Central memory CD8-positive, alpha-beta T cell (primary cell): ENCODE data around the gene TMED7.

ENCODE experiments used
- ATAC-seq: fragments of 150-1000 bp; cut with Tn5 transposase; replicated peaks from 2 replicates; pipeline ENCODE4 v1.10.0; 2022; ENCODE audit warnings: mild to moderate bottlenecking, moderate FRiP score, moderate number of reproducible peaks; ENCODE audit not compliant: poor library complexity, severe bottlenecking; ENCODE audit errors: extremely low read depth
- DNase-seq, 2 donors: peaks; one replicate each; pipeline ENCODE4 v3.0.0; 2021; ENCODE audit warnings: low spot score in 2 of 2
- H3K27ac Mint-ChIP-seq: one replicate; pipeline ENCODE4 v1.8.0; 2022; ENCODE audit warnings: low read depth, mild to moderate bottlenecking, moderate library complexity, mixed read lengths
- H3K27me3 Mint-ChIP-seq: one replicate; pipeline ENCODE4 v1.8.0; 2022; ENCODE audit warnings: mixed read lengths
- H3K36me3 Mint-ChIP-seq: one replicate; pipeline ENCODE4 v1.8.0; 2022; ENCODE audit warnings: mild to moderate bottlenecking, moderate library complexity, mixed read lengths; ENCODE audit not compliant: insufficient read depth
- H3K4me1 Mint-ChIP-seq: one replicate; pipeline ENCODE4 v1.8.0; 2022; ENCODE audit warnings: mixed read lengths
- H3K4me3 Mint-ChIP-seq: one replicate; pipeline ENCODE4 v1.8.0; 2022; ENCODE audit warnings: mild to moderate bottlenecking, moderate library complexity, mixed read lengths
- H3K9me3 Mint-ChIP-seq: one replicate; pipeline ENCODE4 v1.8.0; 2022; ENCODE audit warnings: mixed read lengths

Gene TMED7

GRCh38 chr5:115573133-115573532 is 52.7 kb downstream of the TMED7 start:
- no peak for DNase-seq
- no peaks in the 10 kb centered on the region for H3K27me3 Mint-ChIP-seq
- no peaks in the 10 kb centered on the region for H3K9me3 Mint-ChIP-seq
- no peak for ATAC-seq
- H3K27ac Mint-ChIP-seq, result no peak overlapping the region
- H3K36me3 Mint-ChIP-seq, result no peaks in the 10 kb centered on the region
- H3K4me3 Mint-ChIP-seq, result no peak overlapping the region
- H3K4me1 Mint-ChIP-seq, result no peaks in the 10 kb centered on the region

GRCh38 chr5:115571441-115571878 is 54.4 kb downstream of the TMED7 start:
- Mint-ChIP-seq H3K9me3 (no peaks in the 10 kb centered on the region), H3K4me1 (no peaks in the 10 kb centered on the region), H3K4me3 (no peak overlapping the region), H3K27me3 (no peaks in the 10 kb centered on the region), H3K36me3 (no peaks in the 10 kb centered on the region), H3K27ac (no peak overlapping the region)
- no peak for ATAC-seq
- DNase-seq, result no peak

- DNase-seq, result no peak
- H3K9me3 Mint-ChIP-seq, result no peaks in the 10 kb centered on the region
- no peaks in the 10 kb centered on the region for H3K4me1 Mint-ChIP-seq
- no peaks in the 10 kb centered on the region for H3K36me3 Mint-ChIP-seq
- H3K27ac Mint-ChIP-seq, result no peak overlapping the region
- ATAC-seq, result no peak
- H3K27me3 Mint-ChIP-seq, result no peaks in the 10 kb centered on the region
- H3K4me3 Mint-ChIP-seq, result no peak overlapping the region
Observed at GRCh38 chr5:115568668-115569067, 57.2 kb downstream of the TMED7 start.

GRCh38 chr5:115565233-115565632 is 60.6 kb downstream of the TMED7 start:
- no peak overlapping the region for H3K4me3 Mint-ChIP-seq
- no peaks in the 10 kb centered on the region for H3K27me3 Mint-ChIP-seq
- H3K27ac Mint-ChIP-seq, result no peak overlapping the region
- peaks cover 1% of the 10 kb centered on the region for H3K36me3 Mint-ChIP-seq
- DNase-seq (no peak), ATAC-seq (no peak)
- no peaks in the 10 kb centered on the region for H3K4me1 Mint-ChIP-seq
- H3K9me3 Mint-ChIP-seq, result no peaks in the 10 kb centered on the region
